ENCODE data around the gene FAM170B. TPM values are rescaled to one million over a fixed set of nuclear protein-coding genes. Genes with fewer than 3 reads are reported as not detected.

The FAM170B gene
- total RNA-seq, 6 experiments from 2014 or later, result not detected

DNA sequence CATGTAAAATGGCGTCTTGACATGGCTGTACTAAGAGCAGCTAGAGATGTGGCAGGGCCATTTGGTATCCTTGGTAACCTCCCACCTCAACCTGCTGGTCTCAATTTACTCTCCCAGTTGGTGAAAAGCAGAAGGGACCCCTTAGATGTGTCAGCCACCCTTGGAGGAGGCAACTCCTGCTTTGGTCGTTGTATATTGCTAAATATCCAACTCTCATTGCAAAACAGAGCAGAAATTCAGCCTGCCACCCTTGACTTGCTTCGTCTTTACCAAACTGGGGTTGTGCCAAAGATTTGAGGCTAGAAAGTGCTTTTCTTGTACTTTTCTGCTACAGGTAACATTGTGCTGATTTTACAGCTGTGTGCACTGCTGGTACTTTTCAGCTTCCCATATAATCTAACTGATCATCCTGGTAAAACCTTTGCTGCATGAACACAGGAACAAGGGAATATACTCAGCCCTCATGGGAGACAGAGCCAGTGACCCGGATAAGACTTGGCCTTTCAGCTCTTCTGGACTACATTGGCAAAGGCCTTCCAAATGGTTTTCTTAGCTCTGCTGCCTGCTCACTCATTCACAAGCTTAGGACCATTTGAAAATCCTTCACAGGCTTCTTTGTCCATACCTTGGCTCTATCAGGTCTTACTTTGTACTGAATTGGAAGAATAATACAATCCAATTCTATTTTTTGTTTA is 16.3 kb downstream of the FAM170B start:
- intact Hi-C loops (cut with DNase I), result no loop called here
- Histone ChIP-seq H3K4me3 (no peak overlapping the region), H3K36me3 (no peaks in the 10 kb centered on the region), H3K27ac (no peak overlapping the region), H3K27me3 (no peaks in the 10 kb centered on the region), H3K9me3 (no peaks in the 10 kb centered on the region), H3K4me1 (peaks cover 0 to 24% (median 0%) of the 10 kb centered on the region in 4 donors)
- ATAC-seq, result peak in 1 of 4 donors; percentile 16
- DNase-seq, result no peak
- 11% methylated on average over 2 of the region's 4 CpGs for WGBS (ENCODE audit: insufficient coverage, low coverage, low lambda C conversion rate, missing lambda C conversion rate)
- TF ChIP-seq, protein P1, sequence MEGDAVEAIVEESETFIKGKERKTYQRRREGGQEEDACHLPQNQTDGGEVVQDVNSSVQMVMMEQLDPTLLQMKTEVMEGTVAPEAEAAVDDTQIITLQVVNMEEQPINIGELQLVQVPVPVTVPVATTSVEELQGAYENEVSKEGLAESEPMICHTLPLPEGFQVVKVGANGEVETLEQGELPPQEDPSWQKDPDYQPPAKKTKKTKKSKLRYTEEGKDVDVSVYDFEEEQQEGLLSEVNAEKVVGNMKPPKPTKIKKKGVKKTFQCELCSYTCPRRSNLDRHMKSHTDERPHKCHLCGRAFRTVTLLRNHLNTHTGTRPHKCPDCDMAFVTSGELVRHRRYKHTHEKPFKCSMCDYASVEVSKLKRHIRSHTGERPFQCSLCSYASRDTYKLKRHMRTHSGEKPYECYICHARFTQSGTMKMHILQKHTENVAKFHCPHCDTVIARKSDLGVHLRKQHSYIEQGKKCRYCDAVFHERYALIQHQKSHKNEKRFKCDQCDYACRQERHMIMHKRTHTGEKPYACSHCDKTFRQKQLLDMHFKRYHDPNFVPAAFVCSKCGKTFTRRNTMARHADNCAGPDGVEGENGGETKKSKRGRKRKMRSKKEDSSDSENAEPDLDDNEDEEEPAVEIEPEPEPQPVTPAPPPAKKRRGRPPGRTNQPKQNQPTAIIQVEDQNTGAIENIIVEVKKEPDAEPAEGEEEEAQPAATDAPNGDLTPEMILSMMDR (IDR thresholded peaks at IDR 0.05), result no peak
- TF ChIP-seq POLR2A (IDR thresholded peaks at IDR 0.05), result no peak

DNA sequence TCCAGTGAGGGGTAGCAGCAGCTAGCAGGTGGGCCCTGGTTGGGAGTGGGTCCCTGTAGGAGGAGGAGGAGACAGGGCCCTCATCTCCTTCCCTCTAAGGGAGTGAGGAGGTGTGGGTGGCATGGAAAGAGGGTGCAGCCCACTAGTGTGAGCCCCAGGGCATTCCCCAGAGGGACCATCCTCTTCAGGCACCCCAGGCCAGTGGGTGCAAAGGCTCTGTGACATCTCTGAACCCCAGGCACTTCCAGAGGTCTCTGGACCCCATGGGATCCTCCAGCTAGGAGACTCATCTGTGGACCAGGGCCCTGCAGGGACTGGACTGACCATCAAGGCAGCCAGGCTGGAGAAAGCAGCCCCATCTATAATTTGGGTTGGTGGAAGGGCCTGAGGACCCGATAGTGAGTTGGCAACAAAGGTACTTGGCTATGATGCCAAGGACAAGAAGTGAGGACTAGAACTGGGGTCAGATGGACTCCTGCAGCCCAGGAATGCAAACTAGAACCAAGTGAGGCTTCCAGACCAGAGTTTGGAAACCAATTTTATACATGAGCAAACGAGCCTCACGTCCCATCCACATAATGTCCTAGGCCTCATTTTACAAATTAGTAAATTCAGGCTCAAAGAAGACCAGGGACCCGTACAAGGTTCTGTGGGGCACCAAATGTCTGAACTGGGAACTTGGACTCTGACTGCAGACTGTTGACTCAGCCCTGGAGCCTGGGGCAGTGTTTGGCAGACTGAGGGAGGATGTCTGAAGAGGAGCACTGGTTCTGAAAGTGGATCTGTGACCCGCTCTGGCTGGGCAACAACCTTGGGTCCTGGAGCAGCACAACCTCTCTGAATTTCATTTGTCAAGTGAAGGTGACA is 17.1 kb downstream of the FAM170B start:
- Histone ChIP-seq H3K27ac (no peak overlapping the region), H3K4me1 (peaks cover 0 to 24% (median 0%) of the 10 kb centered on the region in 4 donors), H3K4me3 (no peak overlapping the region), H3K27me3 (no peaks in the 10 kb centered on the region), H3K36me3 (no peaks in the 10 kb centered on the region), H3K9me3 (no peaks in the 10 kb centered on the region)
- DNase-seq (peak in 1 of 3 donors; percentile 60), ATAC-seq (peak; percentile 40 to 82 (median 56))
- TF ChIP-seq, protein P1 (IDR thresholded peaks at IDR 0.05), result no peak
- no peak for TF ChIP-seq POLR2A (IDR thresholded peaks at IDR 0.05)
- intact Hi-C loops (cut with DNase I), result no loop called here
- 73% methylated on average over 4 of the region's 5 CpGs for WGBS (ENCODE audit: insufficient coverage, low coverage, low lambda C conversion rate, missing lambda C conversion rate)

DNA sequence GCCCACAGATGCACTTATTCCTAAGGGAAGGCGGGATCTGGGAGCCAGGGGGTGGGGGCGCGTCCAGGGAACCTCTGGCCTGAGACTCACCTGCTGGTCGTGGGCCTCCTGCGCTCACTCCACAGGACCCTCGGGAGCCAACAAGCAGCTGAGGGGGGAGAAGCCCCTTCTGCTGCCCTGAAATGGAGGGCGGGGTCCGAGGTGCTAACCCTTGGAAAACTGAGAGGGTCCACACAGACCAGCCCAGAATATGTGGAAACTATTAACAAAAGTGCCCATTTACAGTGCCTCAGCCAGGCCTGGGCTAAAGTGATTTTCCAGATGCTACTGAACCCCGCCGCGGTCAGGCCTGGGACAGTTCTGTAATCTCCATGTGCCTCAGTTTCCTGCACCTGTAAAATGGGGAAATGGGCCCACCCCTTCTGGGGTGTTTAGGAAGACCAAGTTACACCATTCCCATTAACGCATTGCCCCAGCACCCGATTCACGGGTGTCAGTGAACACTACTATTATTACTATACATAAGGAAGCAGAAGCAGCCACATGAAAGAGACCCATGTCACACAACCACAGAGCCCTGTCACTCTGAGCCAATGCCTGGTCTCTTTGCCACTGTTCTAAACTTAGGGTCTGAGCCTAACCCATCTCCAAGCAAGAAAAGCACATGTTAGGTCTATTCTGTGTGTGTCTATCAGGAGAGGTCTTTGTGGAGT is 17.9 kb downstream of the FAM170B start:
- TF ChIP-seq, protein P1 (IDR thresholded peaks at IDR 0.05), result no peak
- no peak for TF ChIP-seq POLR2A (IDR thresholded peaks at IDR 0.05)
- Histone ChIP-seq H3K36me3 (no peaks in the 10 kb centered on the region), H3K27ac (no peak overlapping the region), H3K4me3 (peak overlapping the region in 1 of 3 donors; percentile 38), H3K9me3 (no peaks in the 10 kb centered on the region), H3K27me3 (no peaks in the 10 kb centered on the region), H3K4me1 (peaks cover 0 to 24% (median 0%) of the 10 kb centered on the region in 4 donors)
- ATAC-seq (no peak), DNase-seq (no peak)
- intact Hi-C loops (cut with DNase I), result no loop called here
- WGBS (ENCODE audit: insufficient coverage, low coverage, low lambda C conversion rate, missing lambda C conversion rate), result 65% methylated on average over 3 of the region's 14 CpGs

DNA sequence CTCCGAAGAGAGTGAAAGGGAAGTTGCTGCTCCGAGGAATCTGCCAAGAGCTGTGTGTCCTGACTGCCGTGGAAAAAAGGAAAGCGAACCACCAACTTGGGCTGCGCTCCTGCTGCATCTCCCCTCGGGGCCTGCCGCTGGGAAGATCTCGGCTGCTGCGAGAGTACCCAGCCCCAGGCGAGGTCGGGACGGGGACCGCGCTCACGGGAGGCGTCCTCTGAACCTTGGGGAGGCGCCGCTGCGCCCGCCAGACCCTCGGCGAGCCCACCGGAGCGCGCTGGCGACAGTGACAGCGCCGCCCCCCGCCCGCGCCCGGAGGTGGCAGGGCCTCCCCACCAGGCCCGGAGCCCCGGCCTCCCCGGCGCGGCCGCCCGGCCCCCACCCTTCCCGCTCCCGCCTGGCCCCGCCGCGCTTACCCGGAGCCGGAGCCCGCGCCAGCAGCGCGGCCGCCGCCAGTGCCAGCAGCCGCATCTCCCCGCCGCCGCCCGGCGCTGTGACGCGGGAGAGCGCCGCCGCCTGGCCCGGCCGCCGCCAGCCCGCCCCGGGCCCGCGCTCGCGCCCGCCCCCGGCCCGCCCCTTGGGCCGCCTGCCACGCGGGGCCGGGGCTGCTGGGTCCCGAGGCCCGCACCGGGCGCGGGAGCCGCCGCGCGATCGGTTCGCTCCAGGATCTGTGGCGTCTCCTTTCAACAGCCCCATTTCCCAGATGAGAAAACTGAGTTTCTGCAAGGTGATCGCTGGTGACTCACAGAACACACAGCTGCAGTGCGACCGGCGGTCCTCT is 18.6 kb downstream of the FAM170B start, which contains the start of gene VSTM4:
VSTM4 (minus strand) TSS at position 508 of the 781 bp plus-strand sequence; CDS start at position 471, 37 bp downstream.
- WGBS (ENCODE audit: insufficient coverage, low coverage, low lambda C conversion rate, missing lambda C conversion rate), result 16% methylated on average over 7 of the region's 95 CpGs
- DNase-seq, result peak in 2 of 3 donors; percentile 48 to 62
- peak within 1 kb of the TSS; percentile 37 to 74 (median 55) for H3K4me3 ChIP-seq
- no peaks in the 10 kb centered on the region for H3K36me3 ChIP-seq
- H3K9me3 ChIP-seq, result no peaks in the 10 kb centered on the region
- TF ChIP-seq, protein P1 (IDR thresholded peaks at IDR 0.05), result peak in 1 of 4 donors; percentile 9
- no peak for TF ChIP-seq POLR2A (IDR thresholded peaks at IDR 0.05)
- ATAC-seq, result peak; percentile 78 to 82 (median 80)
- no peaks in the 10 kb centered on the region for H3K27me3 ChIP-seq
- intact Hi-C loops (cut with DNase I), result no loop called here
- H3K27ac ChIP-seq, result peak within 1 kb of the TSS in 2 of 3 donors; percentile 56 to 59
- peaks cover 0 to 24% (median 0%) of the 10 kb centered on the region in 4 donors for H3K4me1 ChIP-seq

Measured in right lobe of liver (tissue), 6 donors.